Right lobe of liver (tissue), 6 donors: ENCODE data around the gene DNM1. TPM values are rescaled to one million over a fixed set of nuclear protein-coding genes. Genes with fewer than 3 reads are reported as not detected.

ENCODE experiments used
- ATAC-seq, 4 donors: fragments of 200-7000 bp; cut with Tn5 transposase; one replicate each; pipeline ENCODE4 v1.9.1; 2020; ENCODE audit warnings: mild to moderate bottlenecking in 4 of 4, moderate library complexity in 4 of 4
- DNase-seq, 3 donors: peaks; one replicate each; pipeline ENCODE4 v3.0.0-alpha.2; 2020
- H3K27ac ChIP-seq, 3 donors: fragments of 200-600 bp; one replicate each; pipeline ENCODE4 v1.8.0; 2022
- H3K27me3 ChIP-seq, 2 donors: fragments of 200-600 bp; one replicate each; pipeline ENCODE4 v1.8.0; 2022
- H3K36me3 ChIP-seq, 4 donors: fragments of 200-600 bp; sonication (generic) in 1 of 4; one replicate each; pipeline versions ENCODE4 v1.5.1 to v1.8.0; 2017 to 2022; ENCODE audit warnings: control low read depth in 1 of 4
- H3K4me1 ChIP-seq, 4 donors: fragments of 200-600 bp; sonication (generic) in 1 of 4; one replicate each; pipeline versions ENCODE4 v1.5.1 to v1.8.0; 2017 to 2022; ENCODE audit warnings: control low read depth in 1 of 4
- H3K4me3 ChIP-seq, 3 donors: fragments of 200-600 bp; one replicate each; pipeline ENCODE4 v1.8.0; 2022
- H3K9me3 ChIP-seq, 4 donors: fragments of 200-600 bp; sonication (generic) in 1 of 4; one replicate each; pipeline versions ENCODE4 v1.5.1 to v1.8.0; 2017 to 2022; ENCODE audit warnings: control low read depth in 1 of 4
- CTCF ChIP-seq, 4 donors: fragments of 200-600 bp in 3 of 4; fragments of 450-650 bp in 1 of 4; IDR thresholded peaks; one replicate each; pipeline versions ENCODE4 v1.5.1 to v1.8.0; 2016 to 2022; ENCODE audit warnings: antibody characterized with exemption in 4 of 4, mild to moderate bottlenecking in 2 of 4
- POLR2A ChIP-seq: fragments of 450-650 bp; IDR thresholded peaks from one replicate; pipeline ENCODE4 v1.6.1; 2017; ENCODE audit warnings: antibody characterized with exemption, mild to moderate bottlenecking
- WGBS: methylation state at CpG from one replicate; pipeline ENCODE4 v1.1.6; 2018; ENCODE audit warnings: low coverage, low lambda C conversion rate; ENCODE audit not compliant: insufficient coverage; ENCODE audit errors: missing lambda C conversion rate; 5-methylcytosine and 5-hydroxymethylcytosine counted together
- intact Hi-C, 2 donors: fragments of 100-400 bp; cut with DNase I; formaldehyde crosslinking; loops; one replicate each; pipeline versions ENCODE4 v1.11.2 to v1.14.1; 2022
- total RNA-seq, 6 experiments: library from RNA; depleted of rRNA in 2 of 6; stranded (reverse); fragments of >200 nt in 2 of 6; fragmentation: NEBNext Ultra II Directional in 3 of 6; extraction: Animal tissue kit (Norgen Biotek cat#: 25700) in 3 of 6; gene quantifications; one replicate each; pipeline versions ENCODE4 v1.1.0 to v1.2.4, GENCODE V29; 2016 to 2023
- donor health status: DM: no; HTN: yes; CAD: no.
- donor health status: DM: no; HTN: no; CAD: no.
- donor health status: DM: no; HTN: no; CAD: no.
- donor health status: DM: no; HTN: yes; CAD: no.
- donor health status: DM: no; HTN: yes; CAD: no.

The DNM1 gene
- total RNA-seq, 6 experiments from 2014 or later: 0.43 to 3.1 (median 1.8) TPM

GRCh38 chr9:128214571-128215490 lies 11.7 kb downstream of the DNM1 start:
- ATAC-seq (no peak), DNase-seq (no peak)
- WGBS: 19% methylated on average over 4 of the region's 21 CpGs

GRCh38 chr9:128215491-128216409 lies 12.6 kb downstream of the DNM1 start:
- no peak for TF ChIP-seq POLR2A
- TF ChIP-seq CTCF (IDR thresholded peaks at IDR 0.05): no peak
- Histone ChIP-seq H3K27ac (no peak overlapping the region), H3K9me3 (no peaks in the 10 kb centered on the region), H3K4me3 (no peak overlapping the region), H3K4me1 (peaks cover 0 to 43% (median 6%) of the 10 kb centered on the region in 4 donors), H3K27me3 (no peaks in the 10 kb centered on the region), H3K36me3 (no peaks in the 10 kb centered on the region)
- ATAC-seq: no peak
- no CpG with 5 or more reads among the region's 10 CpGs for WGBS
- intact Hi-C loops: no loop called here
- no peak for DNase-seq

More at GRCh38 chr9:128214571-128215490, 11.7 kb downstream of the DNM1 start:
- H3K9me3 ChIP-seq: no peaks in the 10 kb centered on the region
- no peak overlapping the region for H3K27ac ChIP-seq
- H3K27me3 ChIP-seq: no peaks in the 10 kb centered on the region
- no peak overlapping the region for H3K4me3 ChIP-seq
- no peak for TF ChIP-seq POLR2A
- H3K36me3 ChIP-seq: no peaks in the 10 kb centered on the region
- intact Hi-C loops: no loop called here
- H3K4me1 ChIP-seq: peaks cover 0 to 43% (median 6%) of the 10 kb centered on the region in 4 donors

GRCh38 chr9:128216781-128217553 lies 13.8 kb downstream of the DNM1 start:
- Histone ChIP-seq H3K36me3 (no peaks in the 10 kb centered on the region), H3K27ac (peak overlapping the region in 1 of 3 donors; percentile 52), H3K4me3 (no peak overlapping the region), H3K9me3 (no peaks in the 10 kb centered on the region), H3K4me1 (peaks cover 0 to 32% (median 3%) of the 10 kb centered on the region in 4 donors), H3K27me3 (no peaks in the 10 kb centered on the region)
- intact Hi-C loops: no loop called here
- WGBS: 25% methylated on average over 3 of the region's 16 CpGs
- peak in 2 of 3 donors; percentile 86 to 87 for DNase-seq
- TF ChIP-seq CTCF (IDR thresholded peaks at IDR 0.05): no peak
- no peak for TF ChIP-seq POLR2A
- peak; percentile 9 to 77 (median 38) for ATAC-seq

- no peak for TF ChIP-seq POLR2A
- no peak for TF ChIP-seq CTCF (IDR thresholded peaks at IDR 0.05)
- DNase-seq (no peak), ATAC-seq (no peak)
- intact Hi-C loops: no loop called here
- peak overlapping the region in 2 of 3 donors; percentile 26 to 36 for H3K4me3 ChIP-seq
- 60% methylated on average over 6 of the region's 11 CpGs for WGBS
- no peak overlapping the region for H3K27ac ChIP-seq
- no peaks in the 10 kb centered on the region for H3K27me3 ChIP-seq
- H3K9me3 ChIP-seq: no peaks in the 10 kb centered on the region
- H3K36me3 ChIP-seq: no peaks in the 10 kb centered on the region
- H3K4me1 ChIP-seq: peaks cover 0 to 25% (median 2%) of the 10 kb centered on the region in 4 donors
Observed at GRCh38 chr9:128218172-128218517, 15.0 kb downstream of the DNM1 start.
